K562 (cell line): ENCODE results near the gene CLEC4A. TPM values are rescaled to one million over a fixed set of nuclear protein-coding genes. Genes with fewer than 3 reads are reported as not detected.

Experiments used
- ATAC-seq: fragments of 200-7000 bp; cut with Tn5 transposase; 3 replicates; pipeline ENCODE4 v1.9.1; 2020; ENCODE audit warnings: moderate library complexity
- BruUV-seq: library from RNA; stranded (reverse); fragments of 400-500 nt; replicated peaks from 2 replicates; lab custom pipeline; 2021; lab: Mats Ljungman, UMichigan
- CTCF ChIA-PET: fragments of 300-600 bp; formaldehyde crosslinking; extraction: SDS; loops from one replicate; lab custom pipeline; 2021; ENCODE audit warnings: low intra/inter-chr PET ratio; lab: Yijun Ruan, JAX
- POLR2A ChIA-PET: fragments of 300-600, 350-650 bp; sonication (Branson Sonifier 250); formaldehyde crosslinking; extraction: SDS; loops from one replicate; lab custom pipeline; 2021; ENCODE audit warnings: antibody characterized with exemption, inconsistent platforms; lab: Yijun Ruan, JAX
- DNase-seq, 4 experiments: peaks; one replicate each; pipeline versions ENCODE4 v3.0.0 to v3.0.0-alpha.2; 2011 to 2018; ENCODE audit warnings: low spot score in 3 of 4, mixed read lengths in 3 of 4; ENCODE audit errors: extremely low read depth in 1 of 4
- FAIRE-seq: peaks from 2 replicates; lab custom pipeline; 2011; peaks lifted over from hg19 to GRCh38; lab: Jason Lieb, UNC
- H2AFZ ChIP-seq: 2 replicates; pipeline ENCODE4 v1.6.0; 2011; ENCODE audit warnings: low read depth, low read length, control low read depth, inconsistent platforms
- H3K27ac ChIP-seq: fragments of 200-600 bp; 3 replicates; pipeline ENCODE4 v1.8.0; 2011; ENCODE audit warnings: low read depth, mild to moderate bottlenecking, control low read depth, inconsistent platforms, low read length, moderate library complexity, mixed read lengths; ENCODE audit errors: extremely low read depth
- H3K27me3 ChIP-seq, 2 experiments: fragments of 300-600 bp in 1 of 2; 2 replicates in 1 of 2; 3 replicates in 1 of 2; pipeline versions ENCODE4 v1.6.0 to v1.8.0; 2011; ENCODE audit warnings: inconsistent platforms in 2 of 2, low read length in 2 of 2, mild to moderate bottlenecking in 1 of 2, mixed read lengths in 1 of 2, moderate library complexity in 1 of 2; ENCODE audit not compliant: control insufficient read depth in 2 of 2, insufficient read depth in 2 of 2
- H3K36me3 ChIP-seq: fragments of 300-600 bp; 3 replicates; pipeline ENCODE4 v1.8.0; 2011; ENCODE audit warnings: mild to moderate bottlenecking, low read length, inconsistent platforms; ENCODE audit not compliant: control insufficient read depth, insufficient read depth
- H3K4me1 ChIP-seq, 2 experiments: fragments of 200-600 bp in 1 of 2; replicated peaks in 1 of 2; 2 replicates in 1 of 2; 3 replicates in 1 of 2; pipeline versions ENCODE4 v1.5.1 to v1.8.0; 2011; ENCODE audit warnings: inconsistent platforms in 2 of 2, low read length in 2 of 2, mild to moderate bottlenecking in 1 of 2, mixed read lengths in 1 of 2, moderate library complexity in 1 of 2; ENCODE audit not compliant: control insufficient read depth in 2 of 2, insufficient read depth in 2 of 2
- H3K4me2 ChIP-seq: 2 replicates; pipeline ENCODE4 v1.6.1; 2011; ENCODE audit warnings: low read length, control low read depth, inconsistent platforms, mixed read lengths; ENCODE audit not compliant: insufficient read depth
- H3K4me3 ChIP-seq: fragments of 200-600 bp; sonication (generic), shearing (Covaris generic); 2 replicates; pipeline ENCODE4 v1.5.1; 2016; ENCODE audit warnings: control low read depth, inconsistent platforms
- H3K79me2 ChIP-seq: fragments of 200-600 bp; 3 replicates; pipeline ENCODE4 v1.8.0; 2011; ENCODE audit warnings: low read length, inconsistent platforms; ENCODE audit not compliant: control insufficient read depth, insufficient read depth
- H3K9ac ChIP-seq, 2 experiments: 2 replicates each; pipeline versions ENCODE4 v1.6.0 to v1.6.1; 2011; ENCODE audit warnings: low read depth in 2 of 2, low read length in 2 of 2, control low read depth in 1 of 2, inconsistent platforms in 1 of 2, mild to moderate bottlenecking in 1 of 2, mixed read lengths in 1 of 2; ENCODE audit not compliant: insufficient read depth in 1 of 2
- H3K9me1 ChIP-seq: one replicate; pipeline ENCODE4 v1.6.0; 2011; ENCODE audit warnings: inconsistent platforms, mild to moderate bottlenecking, low read length, moderate library complexity; ENCODE audit not compliant: control insufficient read depth, insufficient read depth
- H3K9me3 ChIP-seq: replicated peaks from 2 replicates; pipeline ENCODE4 v1.5.1; 2011; ENCODE audit warnings: low read depth, low read length, inconsistent platforms; ENCODE audit not compliant: control insufficient read depth, insufficient read depth
- H4K20me1 ChIP-seq: replicated peaks from 2 replicates; pipeline ENCODE4 v1.6.1; 2011; ENCODE audit warnings: low read length, inconsistent platforms, mixed read lengths; ENCODE audit not compliant: control insufficient read depth, insufficient read depth
- ARID1B ChIP-seq: fragments of 450-650 bp; IDR thresholded peaks from 2 replicates; pipeline ENCODE4 v1.6.1; 2016; ENCODE audit warnings: antibody characterized with exemption, mild to moderate bottlenecking, inconsistent platforms
- ATF3 ChIP-seq, 2 experiments: fragments of 450-650 bp in 1 of 2; sonication (generic) in 1 of 2; formaldehyde crosslinking in 1 of 2; IDR thresholded peaks in 1 of 2; conservative IDR thresholded peaks in 1 of 2; 2 replicates each; pipeline versions ENCODE4 v1.6.1 to v1.8.1; 2016 to 2023; ENCODE audit warnings: mild to moderate bottlenecking in 2 of 2, moderate library complexity in 2 of 2, inconsistent platforms in 1 of 2, missing genetic modification reagents in 1 of 2
- DPF2 ChIP-seq: fragments of 450-650 bp; IDR thresholded peaks from 2 replicates; pipeline ENCODE4 v1.6.1; 2016
- HLTF ChIP-seq: fragments of 450-650 bp; IDR thresholded peaks from 2 replicates; pipeline ENCODE4 v1.6.1; 2016
- PKNOX1 ChIP-seq: fragments of 450-650 bp; IDR thresholded peaks from 2 replicates; pipeline ENCODE4 v1.6.1; 2016
- SMARCE1 ChIP-seq: fragments of 450-650 bp; IDR thresholded peaks from 2 replicates; pipeline ENCODE4 v1.7.1; 2016; ENCODE audit warnings: mild to moderate bottlenecking
- TAF9B ChIP-seq: fragments of 450-650 bp; IDR thresholded peaks from 2 replicates; pipeline ENCODE4 v1.6.1; 2018; ENCODE audit warnings: mild to moderate bottlenecking; ENCODE audit not compliant: partially characterized antibody
- TRIM24 ChIP-seq, 2 experiments: fragments of 450-650 bp; IDR thresholded peaks; 2 replicates each; pipeline ENCODE4 v1.6.1; 2016
- ZBTB5 ChIP-seq: fragments of 450-650 bp; IDR thresholded peaks from 2 replicates; pipeline ENCODE4 v1.6.1; 2017; ENCODE audit warnings: antibody characterized with exemption
- ZNF668 ChIP-seq: fragments of 250-450 bp; sonication (Bioruptor Pico); IDR thresholded peaks from 2 replicates; pipeline ENCODE4 v1.8.0; 2022; ENCODE audit warnings: mild to moderate bottlenecking, inconsistent platforms
- WGBS: fragments of 100-300 bp; shearing (Covaris generic); methylation state at CpG from one replicate; pipeline ENCODE4 v1.1.6; 2016; ENCODE audit warnings: low coverage, mixed read lengths; ENCODE audit not compliant: insufficient coverage; ENCODE audit errors: missing lambda C conversion rate; 5-methylcytosine and 5-hydroxymethylcytosine counted together
- in situ Hi-C: fragments of 300-500 bp; cut with MboI; formaldehyde crosslinking; loops from 4 replicates; pipeline ENCODE4 v1.15.0; 2018; ENCODE audit warnings: inconsistent platforms, mixed read lengths
- intact Hi-C: fragments of 100-400 bp; cut with micrococcal nuclease; formaldehyde crosslinking; loops from 2 replicates; pipeline ENCODE4 v1.14.2; 2022
- polyA plus RNA-seq, 8 experiments: library from polyadenylated mRNA; depleted of rRNA in 4 of 8; stranded (reverse) in 5 of 8; unstranded in 3 of 8; fragments of >200 nt; fragmentation: Nextera tagmentation in 2 of 8; fragmentation: Illumina TruSeq in 1 of 8; extraction: Ambion mirVana in 2 of 8; extraction: Trizol in 1 of 8; gene quantifications; 2 replicates each; pipeline versions ENCODE4 v1.2.1 to v1.2.3, GENCODE V29; 2011 to 2014; ENCODE audit warnings: inconsistent platforms in 1 of 8, missing spikeins in 1 of 8
- total RNA-seq, 7 experiments: library from RNA; depleted of rRNA in 6 of 7; stranded (reverse); fragments of >200 nt in 6 of 7; fragmentation: Illumina TruSeq in 2 of 7; extraction: Trizol in 2 of 7; gene quantifications; 2 replicates each; pipeline versions ENCODE4 v1.2.1 to v1.2.3, GENCODE V29; 2011 to 2021; ENCODE audit warnings: low replicate concordance in 1 of 7

Gene CLEC4A
- total and polyA plus RNA-seq, 9 of the 15 experiments (the other 6 are each of a cell fraction or from before 2014, with no cell fraction given): 0.06 to 0.27 (median 0.18) TPM; not detected in 5

GRCh38 chr12:8082808-8083100 is 40.7 kb upstream of the CLEC4A start:
- Histone ChIP-seq H4K20me1 (0 out of 2 replicates have a peak, but pooled peaks cover 3% of the 10 kb centered on the region), H3K27me3 (no peaks in the 10 kb centered on the region), H3K79me2 (peaks cover 63% of the 10 kb centered on the region), H3K4me1 (peaks cover 14 to 17% of the 10 kb centered on the region in 2 experiments; a peak in 4 of 5 replicates), H3K36me3 (peaks cover 13% of the 10 kb centered on the region; the same call in 2 of the 3 replicates), H3K9ac (peak overlapping the region; percentile 89 to 96; a peak in 3 of 4 replicates), H3K4me2 (peak overlapping the region; percentile 88), H3K4me3 (peak overlapping the region; percentile 58), H2AFZ (peak overlapping the region; percentile 76), H3K9me1 (no peaks in the 10 kb centered on the region)
- FAIRE-seq (no peak), ATAC-seq (no peak)
- CTCF ChIA-PET: no interaction called here
- intact Hi-C loops: loop anchor here (5.0 to 10.0 kb wide), 2 partner anchors 50 to 148 kb away; partner anchors contain the start of genes FOXJ2 and SLC2A3
- in situ Hi-C loops: loop anchor here (5.0 kb wide), 1 partner anchor 35 kb away; no protein-coding TSS in a partner anchor
- no TSS peak for BruUV-seq
- peak in 1 of 2 experiments; percentile 29; a peak in 1 of 4 replicates for TF ChIP-seq TRIM24 (IDR thresholded peaks at IDR 0.05)
- TF ChIP-seq ZBTB5: peak; percentile 31; the same call in 1 of the 2 replicates
- TF ChIP-seq HLTF: 0 out of 2 replicates have a peak, but pooled peaks have one; percentile 65
- 0 out of 2 replicates have a peak, but pooled peaks have one; percentile 19 for TF ChIP-seq SMARCE1
- peak; percentile 60 for TF ChIP-seq ATF3 (IDR thresholded peaks at IDR 0.05)
- no peak for TF ChIP-seq ATF3 (CRISPR knock-in tag; conservative IDR thresholded peaks at IDR 0.05)
- TF ChIP-seq DPF2: peak; percentile 48; the same call in 1 of the 2 replicates
- TF ChIP-seq ZNF668 (CRISPR knock-in tag): no peak
- TF ChIP-seq ARID1B: 0 out of 2 replicates have a peak, but pooled peaks have one; percentile 16
- TF ChIP-seq TAF9B: no peak
- TF ChIP-seq PKNOX1: peak; percentile 4; the same call in 1 of the 2 replicates
- TF ChIP-seq, all 486 proteins: peak for 8
- no peak for DNase-seq
- 0% methylated on average over 4 of the region's 4 CpGs for WGBS
- H3K27ac ChIP-seq: peak overlapping the region; percentile 90
- POLR2A ChIA-PET: interaction anchor here (0.6 to 0.7 kb wide), 3 partner anchors 16 to 1545 kb away, joined by 3 to 5 read pairs (median 3); partner anchors contain the start of gene C3AR1
- H3K9me3 ChIP-seq: no peaks in the 10 kb centered on the region
